ENCODE data around the gene INCA1.

The INCA1 gene

GRCh38 chr17:4969551-4970173 lies 27.7 kb downstream of the INCA1 start:
- no peak for DNase-seq

GRCh38 chr17:4969047-4969550 lies 28.2 kb downstream of the INCA1 start:
- no peak for DNase-seq

GRCh38 chr17:4968486-4969046 lies 28.8 kb downstream of the INCA1 start:
- DNase-seq: no peak

GRCh38 chr17:4967539-4968485 lies 29.5 kb downstream of the INCA1 start, which contains the start of gene SPAG7:
Gene SPAG7 (minus strand): TSS chr17:4967817. CDS start chr17:4967804, 13 bp downstream.
- peak; percentile 82 for DNase-seq

GRCh38 chr17:4966844-4967538 lies 30.3 kb downstream of the INCA1 start:
- peak; percentile 98 for DNase-seq

- no peak for DNase-seq
Measured at GRCh38 chr17:4965311-4965986, 31.9 kb downstream of the INCA1 start.

- DNase-seq: no peak
Measured at GRCh38 chr17:4960279-4960922, 36.9 kb downstream of the INCA1 start.

- no peak for DNase-seq
Measured at GRCh38 chr17:4959261-4959965, 37.9 kb downstream of the INCA1 start.

GRCh38 chr17:4958102-4958501 lies 39.2 kb downstream of the INCA1 start:
- DNase-seq: no peak

GRCh38 chr17:4956493-4957061 lies 40.7 kb downstream of the INCA1 start:
- DNase-seq: no peak

GRCh38 chr17:4955091-4955490 lies 42.2 kb downstream of the INCA1 start:
- DNase-seq: no peak

GRCh38 chr17:4953451-4953961 lies 43.8 kb downstream of the INCA1 start:
- no peak for DNase-seq

GRCh38 chr17:4951486-4951885 lies 45.8 kb downstream of the INCA1 start:
- no peak for DNase-seq

GRCh38 chr17:4950746-4951204 lies 46.5 kb downstream of the INCA1 start, which contains the start of gene ENO3:
Gene ENO3 (plus strand): TSS chr17:4951119. CDS start chr17:4951830, 711 bp downstream.
- DNase-seq: no peak

- no peak for DNase-seq
Measured at GRCh38 chr17:4950075-4950745, 47.1 kb downstream of the INCA1 start.

- no peak for DNase-seq
Measured at GRCh38 chr17:4949321-4950074, 47.8 kb downstream of the INCA1 start.

GRCh38 chr17:4948931-4949320 lies 48.4 kb downstream of the INCA1 start:
- peak; percentile 79 for DNase-seq

- peak; percentile 58 for DNase-seq
Measured at GRCh38 chr17:4948166-4948930, 49.0 kb downstream of the INCA1 start, which contains the start of gene PFN1. Gene PFN1 (minus strand): TSS chr17:4948530. CDS start chr17:4948394, 136 bp downstream.
